ENCODE data around the gene AFDN.

AFDN gene

DNA sequence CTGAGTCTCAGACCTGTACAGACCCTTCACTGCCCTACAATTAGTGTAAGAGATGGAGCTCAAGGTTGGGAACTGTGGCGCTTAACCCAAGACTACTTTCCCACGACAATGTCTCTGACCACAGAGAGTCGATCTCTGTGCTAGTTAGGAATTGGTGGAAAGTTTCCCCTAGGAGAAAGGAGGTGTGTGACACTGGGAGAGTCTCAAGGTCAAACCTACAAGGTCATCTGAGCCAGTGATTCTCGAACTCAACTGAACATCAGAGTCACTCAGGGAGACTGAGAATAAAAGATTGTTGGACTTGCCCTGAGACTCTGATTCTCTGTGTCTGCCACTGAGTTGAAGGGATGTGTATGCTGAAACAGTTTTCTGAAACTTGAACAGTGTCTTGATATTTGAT lies 9.7 kb upstream of the AFDN start:
- TF ChIP-seq, protein P1, sequence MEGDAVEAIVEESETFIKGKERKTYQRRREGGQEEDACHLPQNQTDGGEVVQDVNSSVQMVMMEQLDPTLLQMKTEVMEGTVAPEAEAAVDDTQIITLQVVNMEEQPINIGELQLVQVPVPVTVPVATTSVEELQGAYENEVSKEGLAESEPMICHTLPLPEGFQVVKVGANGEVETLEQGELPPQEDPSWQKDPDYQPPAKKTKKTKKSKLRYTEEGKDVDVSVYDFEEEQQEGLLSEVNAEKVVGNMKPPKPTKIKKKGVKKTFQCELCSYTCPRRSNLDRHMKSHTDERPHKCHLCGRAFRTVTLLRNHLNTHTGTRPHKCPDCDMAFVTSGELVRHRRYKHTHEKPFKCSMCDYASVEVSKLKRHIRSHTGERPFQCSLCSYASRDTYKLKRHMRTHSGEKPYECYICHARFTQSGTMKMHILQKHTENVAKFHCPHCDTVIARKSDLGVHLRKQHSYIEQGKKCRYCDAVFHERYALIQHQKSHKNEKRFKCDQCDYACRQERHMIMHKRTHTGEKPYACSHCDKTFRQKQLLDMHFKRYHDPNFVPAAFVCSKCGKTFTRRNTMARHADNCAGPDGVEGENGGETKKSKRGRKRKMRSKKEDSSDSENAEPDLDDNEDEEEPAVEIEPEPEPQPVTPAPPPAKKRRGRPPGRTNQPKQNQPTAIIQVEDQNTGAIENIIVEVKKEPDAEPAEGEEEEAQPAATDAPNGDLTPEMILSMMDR (IDR thresholded peaks at IDR 0.05; ENCODE audit: low read depth, low read length) = no peak
- H3K4me3 ChIP-seq (replicated peaks in 1 of 2; ENCODE audit: low read depth in 2 of 2, low read length in 2 of 2) = no peak overlapping the region
- no peak for DNase-seq (ENCODE audit: low read depth in 2 of 2)

DNA sequence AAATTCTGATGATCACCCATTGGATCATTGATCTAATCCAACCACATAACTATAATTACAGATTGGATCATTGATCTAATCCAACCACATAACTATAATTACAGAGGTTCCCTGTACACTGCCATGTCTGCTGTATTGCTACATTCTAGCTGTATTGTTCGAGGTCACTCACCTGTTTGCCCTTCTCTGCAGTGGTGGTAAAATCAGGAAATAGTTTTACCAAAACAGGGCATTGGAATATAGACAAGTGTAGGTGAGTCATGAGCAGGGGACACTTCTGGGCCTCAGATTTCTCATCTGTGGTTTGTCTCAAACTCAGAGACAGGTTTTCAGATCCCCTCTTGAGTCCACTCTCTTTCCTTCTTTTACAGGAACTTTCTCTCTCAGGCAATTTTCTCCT lies 9.0 kb upstream of the AFDN start:
- TF ChIP-seq, protein P1 (IDR thresholded peaks at IDR 0.05; ENCODE audit: low read depth, low read length) = no peak
- no peak for DNase-seq (ENCODE audit: low read depth in 2 of 2)

DNA sequence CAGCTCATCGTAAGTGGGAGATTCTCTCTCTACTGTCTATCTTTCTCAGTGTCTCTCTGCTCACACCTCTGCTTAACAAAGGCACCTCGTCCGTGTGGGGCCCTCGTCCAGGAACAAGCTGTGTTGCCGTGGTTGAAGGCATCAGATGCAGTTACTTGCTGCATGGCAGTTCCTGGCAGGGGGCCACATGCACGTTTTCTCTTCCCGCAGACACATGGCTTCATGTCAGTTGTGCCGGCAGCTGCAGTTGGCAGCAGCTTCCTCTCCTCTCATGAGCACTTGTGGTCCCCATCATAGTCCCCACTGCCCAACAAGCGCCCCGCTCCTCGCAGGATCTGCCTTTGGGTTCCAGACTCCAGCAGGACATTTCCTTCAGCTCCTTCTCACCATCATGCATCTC lies 7.1 kb upstream of the AFDN start:
- TF ChIP-seq, protein P1 (IDR thresholded peaks at IDR 0.05; ENCODE audit: low read depth, low read length) = no peak
- no peak for DNase-seq (ENCODE audit: low read depth in 2 of 2)
- no peak overlapping the region for H3K4me3 ChIP-seq (replicated peaks in 1 of 2; ENCODE audit: low read depth in 2 of 2, low read length in 2 of 2)

More for the DNA sequence above, 9.0 kb upstream of the AFDN start:
- no peak overlapping the region for H3K4me3 ChIP-seq (replicated peaks in 1 of 2; ENCODE audit: low read depth in 2 of 2, low read length in 2 of 2)

DNA sequence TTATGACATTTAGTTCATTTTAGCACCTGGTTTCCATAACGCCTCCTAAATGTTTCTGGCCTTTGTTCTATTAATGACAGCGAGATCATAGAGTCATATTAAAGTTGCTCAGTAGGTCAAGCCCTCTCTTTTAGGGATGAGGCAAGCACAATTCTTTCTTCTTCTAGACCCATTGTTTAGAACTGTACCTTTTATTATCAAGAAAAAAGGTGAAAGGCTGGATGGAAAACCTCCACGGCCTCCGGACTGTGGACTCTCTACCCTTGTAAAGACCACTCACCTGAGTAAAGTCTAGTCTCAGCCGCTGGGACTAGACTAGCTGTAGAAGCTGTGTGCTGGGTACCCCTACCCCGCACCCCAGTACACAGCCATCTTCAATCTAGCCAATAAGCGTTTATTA lies 6.0 kb upstream of the AFDN start:
- TF ChIP-seq, protein P1 (IDR thresholded peaks at IDR 0.05; ENCODE audit: low read depth, low read length) = no peak
- H3K4me3 ChIP-seq (replicated peaks in 1 of 2; ENCODE audit: low read depth in 2 of 2, low read length in 2 of 2) = no peak overlapping the region
- DNase-seq (ENCODE audit: low read depth in 2 of 2) = no peak

DNA sequence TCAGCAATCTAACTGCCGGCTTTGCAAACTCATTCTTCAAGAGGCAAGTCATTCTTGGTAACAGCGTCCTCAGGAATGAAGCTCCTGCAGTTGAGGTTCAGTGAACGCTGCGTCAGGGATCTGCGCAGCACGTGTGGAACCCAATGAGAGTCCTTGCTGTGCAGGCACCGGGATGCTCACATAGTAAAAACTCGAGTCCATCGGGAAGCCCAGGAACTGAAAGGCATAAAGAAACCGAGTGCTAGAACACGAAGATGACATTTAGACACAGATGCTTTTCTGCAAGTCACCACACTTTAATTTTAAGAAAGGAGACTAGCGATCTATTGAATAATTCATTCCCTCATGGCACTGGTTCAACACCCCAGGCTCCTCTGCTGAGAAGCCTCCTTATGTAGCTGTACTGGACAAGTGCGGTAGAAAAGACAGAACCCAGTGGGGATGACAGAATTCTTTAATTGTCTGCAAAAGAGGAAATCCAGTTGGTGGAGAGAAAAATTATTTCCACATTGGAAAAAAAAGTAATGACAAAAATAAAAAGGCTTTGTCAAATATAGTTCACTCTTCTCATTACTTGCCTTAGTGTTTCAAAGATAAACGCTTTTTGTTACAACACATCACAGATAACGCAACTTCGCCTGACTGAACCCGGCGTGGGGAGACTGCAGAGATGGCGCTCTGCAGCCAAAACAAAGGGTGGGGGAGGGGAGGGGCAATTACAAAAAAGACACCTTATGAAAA lies 1.9 kb upstream of the AFDN start:
- DNase-seq (ENCODE audit: low read depth in 2 of 2) = peak; percentile 40 to 47
- no peak overlapping the region for H3K4me3 ChIP-seq (replicated peaks in 1 of 2; ENCODE audit: low read depth in 2 of 2, low read length in 2 of 2)
- TF ChIP-seq, protein P1 (IDR thresholded peaks at IDR 0.05; ENCODE audit: low read depth, low read length) = no peak

DNA sequence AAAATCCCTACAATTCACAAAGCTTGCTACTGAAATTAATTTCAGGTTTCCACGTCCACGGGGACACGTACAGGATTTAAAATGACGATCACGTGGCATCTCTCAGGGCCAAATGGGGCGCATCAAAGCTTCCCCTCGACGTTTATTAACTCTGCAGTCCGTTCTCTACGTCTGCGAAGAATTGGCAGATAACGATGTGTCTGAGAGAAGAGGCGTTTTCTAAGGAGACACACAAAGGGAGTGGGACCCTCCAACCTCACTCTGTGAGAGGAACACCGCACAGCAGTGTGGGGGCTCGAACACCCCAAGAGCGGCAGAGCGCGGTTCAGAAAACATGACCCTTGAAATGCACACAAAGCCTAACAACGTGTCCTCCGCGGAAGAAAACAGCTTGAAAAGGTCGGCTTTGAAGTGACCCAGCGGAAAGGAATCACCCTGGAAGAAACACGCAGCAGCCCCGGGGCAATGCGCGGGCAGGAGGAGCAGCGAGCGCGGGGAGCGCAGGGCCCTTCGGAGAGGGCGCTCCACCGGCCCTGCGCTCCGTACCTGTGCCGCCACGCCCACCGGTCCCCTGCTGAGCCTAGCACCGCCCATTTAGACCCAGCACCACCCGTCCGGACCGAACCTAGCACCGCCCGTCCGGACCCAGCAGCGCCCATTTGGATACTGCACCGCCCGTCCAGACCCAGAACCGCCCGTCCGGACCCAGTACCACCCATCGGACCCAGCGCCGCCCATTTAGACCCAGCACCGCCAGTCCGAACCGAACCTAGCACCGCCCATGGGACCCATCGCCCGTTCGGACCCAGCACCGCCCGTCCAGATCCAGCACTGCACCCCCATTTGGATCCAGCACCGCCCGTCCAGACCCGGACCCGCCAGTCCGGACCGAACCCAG lies 1.1 kb upstream of the AFDN start:
- peak overlapping the region; percentile 86 to 88 for H3K4me3 ChIP-seq (replicated peaks in 1 of 2; ENCODE audit: low read depth in 2 of 2, low read length in 2 of 2)
- TF ChIP-seq, protein P1 (IDR thresholded peaks at IDR 0.05; ENCODE audit: low read depth, low read length) = no peak
- peak; percentile 51 to 54 for DNase-seq (ENCODE audit: low read depth in 2 of 2)
